H4 (cell line): Measurements from ENCODE around the gene PDGFRB. TPM values are rescaled to one million over a fixed set of nuclear protein-coding genes. Genes with fewer than 3 reads are reported as not detected.

Source experiments
- DNase-seq: peaks from one replicate; pipeline ENCODE4 v3.0.0-alpha.2; 2015; ENCODE audit warnings: low spot score
- total RNA-seq: library from RNA; depleted of rRNA; stranded (reverse); fragments of >200 nt; shearing (Covaris generic); gene quantifications from 2 replicates; pipeline ENCODE4 v1.2.3, GENCODE V29; 2014; rRNA removed

PDGFRB gene
- total RNA-seq, 1 experiment from 2014 or later = 30.1 TPM

DNA sequence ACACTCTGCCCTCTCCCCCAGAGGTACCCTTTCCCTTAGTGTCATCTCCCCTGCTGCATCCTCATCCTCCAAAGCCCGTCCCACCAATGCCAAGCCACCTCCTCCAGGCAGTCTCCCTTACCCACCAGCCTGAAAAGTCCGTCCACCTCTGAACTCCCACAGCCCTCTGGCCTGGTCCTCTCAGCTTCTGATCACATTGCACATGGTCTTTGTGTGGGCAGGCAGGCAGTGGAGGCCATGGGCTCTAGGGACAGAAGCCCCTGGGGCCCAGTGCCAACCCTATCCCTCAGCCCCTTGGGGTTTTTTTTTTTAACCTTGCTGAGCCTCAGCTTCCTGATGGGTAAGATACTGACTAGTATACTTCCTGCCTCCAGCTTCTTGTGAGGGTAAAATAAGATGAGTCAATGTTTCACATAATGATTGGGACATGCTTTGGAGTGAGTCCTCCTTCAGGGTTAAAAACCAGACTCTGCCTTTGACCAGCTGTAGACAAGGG is 88.7 kb downstream of the PDGFRB start:
- no peak for DNase-seq

DNA sequence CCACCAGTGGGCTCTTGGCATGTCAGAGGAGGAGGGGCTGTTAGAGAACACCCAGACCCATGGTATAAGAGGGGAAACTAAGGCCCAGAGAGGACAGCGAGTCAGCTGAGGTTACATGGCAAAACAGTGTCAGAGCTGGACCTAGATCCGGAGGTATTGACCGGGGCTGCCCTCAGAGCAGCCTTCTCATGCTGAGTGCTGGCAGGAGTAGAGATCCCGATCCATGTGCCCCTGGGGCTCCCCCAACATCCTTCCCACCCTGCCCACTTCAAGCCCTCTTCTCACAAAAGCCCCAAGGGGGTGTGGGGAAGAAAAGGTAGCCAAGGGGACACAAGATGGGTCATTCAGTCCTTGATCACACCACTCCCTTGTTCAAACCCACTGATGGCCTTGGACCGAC is 89.2 kb downstream of the PDGFRB start:
- DNase-seq = no peak

DNA sequence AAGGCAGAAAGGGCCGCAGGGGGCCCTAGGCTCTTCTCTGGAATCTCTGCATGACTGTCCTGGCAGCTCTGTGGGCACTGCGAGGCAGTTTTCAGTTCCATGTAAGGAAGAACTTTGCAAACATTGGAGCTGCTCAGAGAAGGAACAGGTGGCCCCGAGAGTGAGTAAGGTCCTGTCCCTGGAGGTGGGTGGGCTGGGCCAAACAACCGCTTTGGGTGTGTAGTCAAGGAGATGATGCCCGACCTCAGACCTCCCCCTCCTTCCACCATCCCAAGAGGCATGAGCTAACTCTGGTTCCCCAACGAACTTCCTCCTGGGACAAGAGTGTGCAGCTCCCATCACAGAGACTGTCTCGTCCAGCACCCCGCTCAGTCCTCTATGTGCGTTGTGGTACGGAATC is 89.8 kb downstream of the PDGFRB start:
- DNase-seq = no peak

DNA sequence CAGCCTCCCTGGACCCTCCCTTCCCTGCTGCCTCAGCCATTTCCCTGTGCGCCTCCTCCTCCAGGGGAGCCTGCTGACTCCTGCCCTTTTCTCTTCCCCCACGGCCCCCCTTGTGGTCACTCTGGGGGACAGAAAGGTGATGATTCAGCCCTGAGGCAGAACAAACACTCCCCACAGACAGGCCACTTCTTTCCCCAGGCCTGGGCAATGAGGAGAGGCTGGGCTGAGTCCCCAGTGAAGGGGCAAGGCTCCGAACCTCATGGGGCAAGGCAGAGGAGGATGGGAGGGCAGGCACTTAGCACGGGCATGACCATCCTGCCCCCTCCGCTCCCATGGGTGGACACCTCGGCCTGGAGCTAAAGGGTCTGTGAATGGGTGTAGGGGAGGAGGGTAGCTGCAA is 90.3 kb downstream of the PDGFRB start:
- no peak for DNase-seq

DNA sequence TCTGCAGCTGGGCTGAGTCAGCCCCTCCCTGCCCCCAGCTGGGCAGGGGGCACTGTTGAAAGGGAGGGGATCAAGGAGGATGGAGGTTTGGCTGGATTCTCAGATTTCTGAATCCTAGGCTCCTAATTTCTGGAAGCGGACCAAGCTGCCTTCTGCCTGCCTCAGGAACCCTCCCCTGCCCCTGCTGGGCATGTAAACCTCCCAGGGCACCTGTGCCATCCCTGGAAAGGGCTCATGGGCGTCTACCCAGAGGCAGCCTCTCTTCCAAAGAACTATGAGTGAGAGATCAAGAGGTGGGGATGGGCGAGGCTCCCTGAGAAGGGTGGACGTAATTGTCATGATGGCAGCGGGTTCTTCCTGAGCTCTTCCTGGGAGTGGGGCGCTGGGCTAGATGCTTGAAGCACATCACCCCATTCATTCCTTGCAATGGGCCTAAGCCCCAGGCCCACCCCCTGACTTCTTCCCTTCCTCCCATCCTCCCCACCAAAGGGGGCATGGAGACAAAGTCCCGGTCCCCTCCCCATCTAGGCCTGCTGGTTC is 90.9 kb downstream of the PDGFRB start:
- DNase-seq = no peak

Other genes with a start within 250 kb of the PDGFRB start
- 0.02 TPM in 1 of 2 replicates, not detected in the other for gene PDE6A, start 211.1 kb downstream of the PDGFRB start, total RNA-seq
- 7.1 and 9.6 TPM in 2 replicates for gene SLC26A2, start 195.1 kb downstream of the PDGFRB start, total RNA-seq
- 4.0 and 7.4 TPM in 2 replicates for gene TIGD6, start 155.2 kb downstream of the PDGFRB start, total RNA-seq
- gene HMGXB3, start 155.1 kb downstream of the PDGFRB start, total RNA-seq = 19.0 and 21.1 TPM in 2 replicates
- 0.02 TPM in 1 of 2 replicates, not detected in the other for gene CSF1R, start 69.3 kb downstream of the PDGFRB start, total RNA-seq
- not detected in 2 replicates for gene CDX1, start 10.9 kb upstream of the PDGFRB start, total RNA-seq
- not detected in 2 replicates for gene SLC6A7, start 34.2 kb upstream of the PDGFRB start, total RNA-seq
- 0.02 TPM in 1 of 2 replicates, not detected in the other for gene CAMK2A, start 133.9 kb upstream of the PDGFRB start, total RNA-seq
- gene ARSI, start 147.1 kb upstream of the PDGFRB start, total RNA-seq = 0.23 TPM in 1 of 2 replicates, not detected in the other
- 23.6 and 32.9 TPM in 2 replicates for gene TCOF1, start 201.9 kb upstream of the PDGFRB start, total RNA-seq